ENCODE measurements around the gene ADAMTS12.

DNA sequence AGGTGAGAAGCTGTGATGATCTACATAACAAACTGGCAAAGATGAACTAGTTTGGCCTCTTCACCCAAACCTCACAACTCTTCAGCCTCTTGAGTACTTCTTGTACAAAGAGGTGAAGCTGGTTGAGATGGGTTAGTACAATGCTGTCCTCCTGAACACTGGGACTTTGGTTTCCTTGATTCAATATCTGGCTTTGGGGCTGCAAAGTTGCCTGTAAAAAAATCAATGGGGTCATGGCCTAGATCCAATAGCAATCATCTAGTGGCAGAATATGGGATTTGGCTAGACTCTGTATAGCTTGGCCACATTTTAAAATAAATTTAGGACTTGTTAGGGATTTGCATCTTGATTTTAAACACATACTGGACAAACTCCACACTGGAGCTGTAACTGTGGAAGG, 179.1 kb downstream of the ADAMTS12 start:
- TF ChIP-seq, protein P1, sequence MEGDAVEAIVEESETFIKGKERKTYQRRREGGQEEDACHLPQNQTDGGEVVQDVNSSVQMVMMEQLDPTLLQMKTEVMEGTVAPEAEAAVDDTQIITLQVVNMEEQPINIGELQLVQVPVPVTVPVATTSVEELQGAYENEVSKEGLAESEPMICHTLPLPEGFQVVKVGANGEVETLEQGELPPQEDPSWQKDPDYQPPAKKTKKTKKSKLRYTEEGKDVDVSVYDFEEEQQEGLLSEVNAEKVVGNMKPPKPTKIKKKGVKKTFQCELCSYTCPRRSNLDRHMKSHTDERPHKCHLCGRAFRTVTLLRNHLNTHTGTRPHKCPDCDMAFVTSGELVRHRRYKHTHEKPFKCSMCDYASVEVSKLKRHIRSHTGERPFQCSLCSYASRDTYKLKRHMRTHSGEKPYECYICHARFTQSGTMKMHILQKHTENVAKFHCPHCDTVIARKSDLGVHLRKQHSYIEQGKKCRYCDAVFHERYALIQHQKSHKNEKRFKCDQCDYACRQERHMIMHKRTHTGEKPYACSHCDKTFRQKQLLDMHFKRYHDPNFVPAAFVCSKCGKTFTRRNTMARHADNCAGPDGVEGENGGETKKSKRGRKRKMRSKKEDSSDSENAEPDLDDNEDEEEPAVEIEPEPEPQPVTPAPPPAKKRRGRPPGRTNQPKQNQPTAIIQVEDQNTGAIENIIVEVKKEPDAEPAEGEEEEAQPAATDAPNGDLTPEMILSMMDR (IDR thresholded peaks at IDR 0.05): no peak
- TF ChIP-seq, protein P2, sequence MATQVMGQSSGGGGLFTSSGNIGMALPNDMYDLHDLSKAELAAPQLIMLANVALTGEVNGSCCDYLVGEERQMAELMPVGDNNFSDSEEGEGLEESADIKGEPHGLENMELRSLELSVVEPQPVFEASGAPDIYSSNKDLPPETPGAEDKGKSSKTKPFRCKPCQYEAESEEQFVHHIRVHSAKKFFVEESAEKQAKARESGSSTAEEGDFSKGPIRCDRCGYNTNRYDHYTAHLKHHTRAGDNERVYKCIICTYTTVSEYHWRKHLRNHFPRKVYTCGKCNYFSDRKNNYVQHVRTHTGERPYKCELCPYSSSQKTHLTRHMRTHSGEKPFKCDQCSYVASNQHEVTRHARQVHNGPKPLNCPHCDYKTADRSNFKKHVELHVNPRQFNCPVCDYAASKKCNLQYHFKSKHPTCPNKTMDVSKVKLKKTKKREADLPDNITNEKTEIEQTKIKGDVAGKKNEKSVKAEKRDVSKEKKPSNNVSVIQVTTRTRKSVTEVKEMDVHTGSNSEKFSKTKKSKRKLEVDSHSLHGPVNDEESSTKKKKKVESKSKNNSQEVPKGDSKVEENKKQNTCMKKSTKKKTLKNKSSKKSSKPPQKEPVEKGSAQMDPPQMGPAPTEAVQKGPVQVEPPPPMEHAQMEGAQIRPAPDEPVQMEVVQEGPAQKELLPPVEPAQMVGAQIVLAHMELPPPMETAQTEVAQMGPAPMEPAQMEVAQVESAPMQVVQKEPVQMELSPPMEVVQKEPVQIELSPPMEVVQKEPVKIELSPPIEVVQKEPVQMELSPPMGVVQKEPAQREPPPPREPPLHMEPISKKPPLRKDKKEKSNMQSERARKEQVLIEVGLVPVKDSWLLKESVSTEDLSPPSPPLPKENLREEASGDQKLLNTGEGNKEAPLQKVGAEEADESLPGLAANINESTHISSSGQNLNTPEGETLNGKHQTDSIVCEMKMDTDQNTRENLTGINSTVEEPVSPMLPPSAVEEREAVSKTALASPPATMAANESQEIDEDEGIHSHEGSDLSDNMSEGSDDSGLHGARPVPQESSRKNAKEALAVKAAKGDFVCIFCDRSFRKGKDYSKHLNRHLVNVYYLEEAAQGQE (IDR thresholded peaks at IDR 0.05; ENCODE audit: low read depth, low read length): no peak
- TF ChIP-seq EZH2phosphoT487 (IDR thresholded peaks at IDR 0.05; ENCODE audit: borderline replicate concordance, low read depth) (no peak), SIN3A (IDR thresholded peaks at IDR 0.05; ENCODE audit: borderline replicate concordance, low read depth, low read length) (no peak), FOSL2 (IDR thresholded peaks at IDR 0.05; ENCODE audit: borderline replicate concordance, low read depth) (no peak), TCF12 (IDR thresholded peaks at IDR 0.05) (no peak)
- TF ChIP-seq, protein P3, sequence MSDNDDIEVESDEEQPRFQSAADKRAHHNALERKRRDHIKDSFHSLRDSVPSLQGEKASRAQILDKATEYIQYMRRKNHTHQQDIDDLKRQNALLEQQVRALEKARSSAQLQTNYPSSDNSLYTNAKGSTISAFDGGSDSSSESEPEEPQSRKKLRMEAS (IDR thresholded peaks at IDR 0.05; ENCODE audit: low read depth): no peak

All from SK-N-SH (cell line).